ENCODE data around the gene SHD.

DNA sequence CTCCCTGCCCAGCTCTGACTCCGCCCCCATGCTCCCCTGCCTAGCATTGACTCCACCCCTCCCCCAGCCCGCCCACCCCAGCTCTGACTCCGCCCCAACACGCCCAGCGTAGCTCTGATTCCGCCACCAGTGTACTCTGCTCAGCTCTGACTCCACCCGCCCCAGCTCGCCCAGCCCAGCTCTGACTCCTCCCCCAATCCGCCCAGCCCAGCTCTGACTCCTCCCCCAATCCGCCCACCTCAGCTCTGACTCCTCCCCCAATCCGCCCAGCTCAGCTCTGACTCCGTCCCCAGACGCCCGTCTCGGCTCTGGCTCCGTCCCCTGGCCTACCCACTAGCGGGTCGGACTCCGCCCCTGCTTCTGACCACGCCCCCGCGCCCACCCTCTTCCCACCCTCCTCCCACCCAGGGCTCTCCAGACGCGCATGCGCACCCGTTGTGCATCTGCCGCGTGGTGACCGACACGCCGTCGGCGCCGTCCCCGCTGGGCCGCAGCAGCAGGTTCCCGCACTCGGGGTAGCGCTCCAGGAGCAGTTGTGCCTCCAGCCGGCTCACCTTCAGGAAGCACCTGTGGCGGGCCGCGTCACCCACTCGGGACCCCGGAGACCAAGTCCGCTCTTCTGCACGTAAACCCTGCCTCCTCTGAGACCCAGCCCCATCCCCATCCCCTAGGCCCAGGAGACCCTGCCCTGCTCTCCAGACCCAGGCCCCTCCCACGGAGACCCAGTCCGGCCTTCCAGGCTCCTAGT, 49.4 kb downstream of the SHD start:
- TF ChIP-seq CTCF (IDR thresholded peaks at IDR 0.05) (peak in 1 of 7 experiments; percentile 22), POLR2A (IDR thresholded peaks at IDR 0.05) (peak; percentile 20 to 47 (median 36))

Measured in body of pancreas (tissue), 4 donors.